ENCODE results near the gene PIK3IP1.

PIK3IP1 gene

DNA sequence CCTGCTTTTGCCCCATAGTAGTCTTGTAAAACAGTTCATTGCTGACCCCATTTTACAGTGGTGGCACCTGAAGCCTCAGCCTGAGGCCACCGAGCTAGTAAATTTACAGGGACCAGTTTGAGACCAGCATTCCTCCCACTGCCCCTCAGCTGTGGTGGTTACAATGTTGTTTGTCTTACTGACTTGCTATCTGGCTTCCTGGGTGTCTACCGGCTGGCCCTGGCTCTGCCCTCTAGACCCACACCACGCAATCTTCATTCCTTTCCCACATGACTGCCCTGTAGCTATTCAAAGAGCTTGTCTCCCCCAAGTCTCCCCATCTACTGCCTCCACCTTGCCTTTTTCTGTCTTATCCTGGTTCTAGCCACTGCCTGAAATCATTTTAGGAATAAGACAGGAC, 20.8 kb downstream of the PIK3IP1 start:
- TF ChIP-seq, protein P1, sequence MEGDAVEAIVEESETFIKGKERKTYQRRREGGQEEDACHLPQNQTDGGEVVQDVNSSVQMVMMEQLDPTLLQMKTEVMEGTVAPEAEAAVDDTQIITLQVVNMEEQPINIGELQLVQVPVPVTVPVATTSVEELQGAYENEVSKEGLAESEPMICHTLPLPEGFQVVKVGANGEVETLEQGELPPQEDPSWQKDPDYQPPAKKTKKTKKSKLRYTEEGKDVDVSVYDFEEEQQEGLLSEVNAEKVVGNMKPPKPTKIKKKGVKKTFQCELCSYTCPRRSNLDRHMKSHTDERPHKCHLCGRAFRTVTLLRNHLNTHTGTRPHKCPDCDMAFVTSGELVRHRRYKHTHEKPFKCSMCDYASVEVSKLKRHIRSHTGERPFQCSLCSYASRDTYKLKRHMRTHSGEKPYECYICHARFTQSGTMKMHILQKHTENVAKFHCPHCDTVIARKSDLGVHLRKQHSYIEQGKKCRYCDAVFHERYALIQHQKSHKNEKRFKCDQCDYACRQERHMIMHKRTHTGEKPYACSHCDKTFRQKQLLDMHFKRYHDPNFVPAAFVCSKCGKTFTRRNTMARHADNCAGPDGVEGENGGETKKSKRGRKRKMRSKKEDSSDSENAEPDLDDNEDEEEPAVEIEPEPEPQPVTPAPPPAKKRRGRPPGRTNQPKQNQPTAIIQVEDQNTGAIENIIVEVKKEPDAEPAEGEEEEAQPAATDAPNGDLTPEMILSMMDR (IDR thresholded peaks at IDR 0.05), result no peak
- Histone ChIP-seq H3K27ac (no peak overlapping the region), H3K9me3 (no peaks in the 10 kb centered on the region), H3K4me3 (no peak overlapping the region), H3K36me3 (peaks cover 11 to 90% (median 50%) of the 10 kb centered on the region in 3 donors), H3K27me3 (no peaks in the 10 kb centered on the region), H3K4me1 (peaks cover 0 to 5% (median 0%) of the 10 kb centered on the region in 4 donors)
- no peak for DNase-seq
- intact Hi-C loops (cut with DNase I; ENCODE audit: low total_unique reads), result loop anchor here (5.0 kb wide), 1 partner anchor 164 kb away; the partner anchor contains the start of gene SELENOM

DNA sequence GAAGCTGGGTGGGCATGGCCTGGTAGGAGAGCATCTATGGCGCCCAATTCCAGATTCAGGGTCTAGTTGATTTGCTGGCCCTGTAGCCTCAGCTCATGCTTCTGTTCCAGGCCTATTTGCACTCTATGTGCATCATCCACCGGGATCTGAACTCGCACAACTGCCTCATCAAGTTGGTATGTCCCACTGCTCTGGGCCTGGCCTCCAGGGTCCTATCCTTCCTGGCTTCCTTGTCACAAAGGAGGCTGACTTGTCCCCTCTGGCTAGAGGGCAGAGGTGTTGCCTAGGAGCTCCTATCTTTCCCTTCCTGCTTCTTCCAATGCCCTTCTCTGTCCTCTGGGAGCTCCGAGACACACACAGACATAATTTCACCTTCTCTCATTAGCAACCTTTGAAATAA, 21.3 kb downstream of the PIK3IP1 start:
- Histone ChIP-seq H3K36me3 (peaks cover 11 to 92% (median 54%) of the 10 kb centered on the region in 3 donors), H3K27me3 (no peaks in the 10 kb centered on the region), H3K27ac (no peak overlapping the region), H3K4me3 (no peak overlapping the region), H3K4me1 (peaks cover 0 to 5% (median 0%) of the 10 kb centered on the region in 4 donors), H3K9me3 (no peaks in the 10 kb centered on the region)
- DNase-seq, result no peak
- intact Hi-C loops (cut with DNase I; ENCODE audit: low total_unique reads), result loop anchor here (5.0 kb wide), 1 partner anchor 164 kb away; the partner anchor contains the start of gene SELENOM
- TF ChIP-seq, protein P1 (IDR thresholded peaks at IDR 0.05), result no peak

DNA sequence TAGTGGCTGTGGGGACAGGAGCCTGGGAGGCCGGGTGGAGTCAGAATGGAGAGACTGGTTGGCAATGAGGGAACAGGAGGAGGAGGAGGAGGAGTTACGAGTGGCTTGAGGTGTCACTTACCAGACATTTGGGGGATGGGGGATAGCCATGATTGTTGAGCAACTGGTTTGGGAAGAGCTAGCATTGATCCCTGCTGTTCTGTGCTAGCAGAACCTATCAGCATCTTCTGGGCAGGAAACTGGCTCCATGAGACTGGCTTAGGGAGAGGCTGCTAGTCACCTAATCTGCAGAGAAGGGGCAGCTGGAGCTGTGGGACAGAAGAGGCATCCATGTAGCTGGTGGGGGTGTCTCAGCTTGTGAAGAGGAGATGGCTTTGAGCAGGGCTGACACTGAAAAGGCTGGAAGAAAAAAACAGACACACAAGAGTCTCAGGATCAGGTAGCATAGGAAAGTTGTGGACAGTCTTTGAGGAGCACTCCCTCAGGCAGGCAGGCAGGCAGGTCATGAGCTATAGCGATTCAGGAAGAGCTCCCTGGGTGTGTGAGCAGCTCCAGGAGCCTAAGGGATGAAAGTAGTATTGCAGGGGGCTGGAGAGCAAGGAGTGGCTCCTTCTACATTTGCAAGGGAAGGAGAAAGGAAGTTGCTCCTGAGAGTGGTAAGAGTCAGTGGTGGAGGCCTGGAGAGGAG, 22.3 kb downstream of the PIK3IP1 start:
- Histone ChIP-seq H3K27ac (no peak overlapping the region), H3K4me3 (no peak overlapping the region), H3K36me3 (peaks cover 6 to 92% (median 58%) of the 10 kb centered on the region in 3 donors), H3K4me1 (peaks cover 0 to 5% (median 0%) of the 10 kb centered on the region in 4 donors), H3K9me3 (no peaks in the 10 kb centered on the region), H3K27me3 (no peaks in the 10 kb centered on the region)
- intact Hi-C loops (cut with DNase I; ENCODE audit: low total_unique reads), result loop anchor here (5.0 kb wide), 1 partner anchor 163 kb away; the partner anchor contains the start of gene SELENOM
- no peak for DNase-seq
- TF ChIP-seq, protein P1 (IDR thresholded peaks at IDR 0.05), result no peak

DNA sequence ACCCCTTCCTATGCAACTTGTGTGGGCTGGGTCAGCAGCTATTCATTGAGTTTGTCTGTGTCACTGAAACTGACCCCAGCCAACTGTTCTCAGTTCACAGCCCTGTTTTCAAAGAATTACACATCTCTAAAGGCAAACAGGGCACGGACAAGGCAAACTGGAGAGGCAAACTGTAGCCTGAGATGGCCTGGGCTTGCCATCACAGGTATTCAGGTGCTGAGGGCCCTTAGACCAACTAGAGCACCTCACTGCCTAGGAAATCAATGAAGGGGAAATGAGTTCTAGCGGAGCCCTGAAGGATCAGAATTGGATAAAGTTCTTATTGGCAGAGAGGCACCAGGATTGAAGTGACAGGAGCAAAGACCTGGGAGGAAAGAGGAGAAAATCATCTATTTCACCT, 24.0 kb downstream of the PIK3IP1 start:
- Histone ChIP-seq H3K36me3 (peaks cover 7 to 92% (median 53%) of the 10 kb centered on the region in 3 donors), H3K27ac (no peak overlapping the region), H3K4me3 (no peak overlapping the region), H3K9me3 (no peaks in the 10 kb centered on the region), H3K4me1 (peaks cover 0 to 5% (median 0%) of the 10 kb centered on the region in 4 donors), H3K27me3 (no peaks in the 10 kb centered on the region)
- intact Hi-C loops (cut with DNase I; ENCODE audit: low total_unique reads), result no loop called here
- TF ChIP-seq, protein P1 (IDR thresholded peaks at IDR 0.05), result no peak
- DNase-seq, result no peak

DNA sequence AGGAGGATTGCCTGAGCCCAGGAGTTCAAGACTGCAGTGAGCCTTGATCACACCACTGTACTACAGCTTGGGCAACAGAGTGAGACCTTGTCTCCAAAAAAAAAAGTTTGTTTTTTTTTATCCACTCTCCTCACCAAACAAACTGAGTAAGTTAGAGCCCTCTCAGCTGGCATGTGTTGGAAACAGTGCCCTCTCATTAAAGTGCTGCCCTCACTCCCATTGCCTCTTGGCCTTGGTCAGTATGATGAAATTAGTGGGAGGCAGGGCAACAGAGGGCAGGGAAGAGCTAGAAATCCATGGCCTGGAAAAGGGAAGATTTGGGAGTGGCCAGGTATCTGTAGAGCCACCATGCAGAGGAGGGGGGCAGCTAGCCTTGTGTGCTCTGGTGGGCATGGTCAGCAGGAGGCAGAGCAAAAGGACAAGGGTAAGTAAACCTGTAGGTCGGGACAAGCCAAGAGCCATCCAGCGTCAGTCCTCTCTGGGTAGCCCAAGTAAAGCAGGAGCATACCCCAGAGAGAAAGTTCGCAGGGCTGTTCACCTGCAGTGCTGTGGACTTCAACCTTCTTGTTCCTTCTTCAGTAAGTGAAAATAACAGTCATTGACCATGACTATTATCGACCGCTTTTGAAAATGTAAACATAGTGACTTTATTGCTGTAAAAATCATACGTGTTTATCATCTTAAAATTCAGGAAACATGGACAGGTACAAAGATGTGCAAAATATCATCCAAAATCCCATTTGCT, 28.2 kb downstream of the PIK3IP1 start:
- TF ChIP-seq, protein P1 (IDR thresholded peaks at IDR 0.05), result no peak
- H3K27ac ChIP-seq, result no peak overlapping the region
- no peaks in the 10 kb centered on the region for H3K9me3 ChIP-seq
- H3K4me3 ChIP-seq, result no peak overlapping the region
- DNase-seq, result no peak
- H3K27me3 ChIP-seq, result no peaks in the 10 kb centered on the region
- intact Hi-C loops (cut with DNase I; ENCODE audit: low total_unique reads), result no loop called here
- H3K36me3 ChIP-seq, result peaks cover 33 to 98% (median 69%) of the 10 kb centered on the region in 3 donors
- H3K4me1 ChIP-seq, result no peaks in the 10 kb centered on the region
